Activated naive CD4-positive, alpha-beta T cell (primary cell): ENCODE results near the gene MAPK12.

Experiments
- DNase-seq, 4 experiments: peaks; one replicate each; lab custom pipeline; 2025; lab: John Stamatoyannopoulos, UW

MAPK12 gene

DNA sequence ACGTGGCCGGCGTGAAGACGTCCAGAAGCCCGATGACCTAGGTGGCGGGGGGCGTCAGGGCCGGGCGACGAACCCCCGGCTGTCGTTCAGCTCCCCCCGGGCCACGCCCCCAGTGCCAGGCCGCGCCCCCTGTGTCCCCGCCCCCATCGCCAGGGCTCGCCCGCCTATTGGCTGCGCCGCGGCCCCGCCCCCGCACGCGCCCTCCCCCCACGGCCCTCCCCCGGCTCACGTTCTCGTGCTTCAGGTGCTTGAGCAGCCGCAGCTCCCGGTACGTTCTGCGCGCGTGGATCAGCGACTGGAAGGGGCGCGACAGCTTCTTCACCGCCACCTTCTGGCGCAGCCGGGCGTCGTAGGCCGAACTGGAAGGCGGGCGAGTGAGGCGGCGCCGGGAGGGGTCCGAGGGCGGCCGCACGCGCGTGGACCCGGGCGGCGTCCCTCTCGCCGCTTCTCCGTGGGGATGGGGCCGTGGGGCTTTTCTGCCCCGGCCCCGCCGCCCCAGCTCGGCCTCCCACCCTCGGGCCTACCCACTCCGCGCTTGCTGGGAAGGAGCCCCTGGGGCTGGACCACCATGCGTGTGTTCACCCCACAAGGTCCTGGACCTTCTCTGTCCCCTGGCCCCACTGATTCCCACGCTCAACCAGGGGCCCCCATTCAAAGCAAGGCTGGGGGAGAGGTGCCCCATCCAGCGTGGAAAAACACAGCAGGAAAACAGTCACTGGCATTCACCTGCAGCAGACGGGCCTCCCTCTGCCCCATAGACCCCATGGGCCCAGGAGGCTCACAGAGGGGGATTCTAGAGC lies 6.3 kb upstream of the MAPK12 start:
- peak in 3 of 4 experiments; percentile 22 to 53 (median 30) for DNase-seq

DNA sequence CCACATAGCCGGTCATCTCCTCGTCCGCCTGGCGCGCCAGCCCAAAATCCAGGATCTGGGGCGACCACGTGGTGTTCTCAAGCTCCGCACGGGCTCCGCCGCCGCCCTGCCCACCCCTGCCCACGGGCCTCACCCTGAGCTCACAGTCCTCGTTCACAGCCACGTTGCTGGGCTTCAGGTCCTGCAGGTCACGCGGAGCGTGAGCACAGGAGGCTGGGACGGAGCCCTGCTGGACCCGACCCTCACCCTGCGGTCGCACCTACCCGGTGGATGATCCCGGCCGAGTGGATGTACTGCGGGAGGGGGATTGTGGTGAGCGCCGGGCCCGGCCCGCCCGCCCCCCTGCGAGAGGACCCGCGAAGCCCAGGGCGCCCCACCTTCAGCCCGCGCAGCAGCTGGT lies 5.5 kb upstream of the MAPK12 start:
- no peak for DNase-seq

DNA sequence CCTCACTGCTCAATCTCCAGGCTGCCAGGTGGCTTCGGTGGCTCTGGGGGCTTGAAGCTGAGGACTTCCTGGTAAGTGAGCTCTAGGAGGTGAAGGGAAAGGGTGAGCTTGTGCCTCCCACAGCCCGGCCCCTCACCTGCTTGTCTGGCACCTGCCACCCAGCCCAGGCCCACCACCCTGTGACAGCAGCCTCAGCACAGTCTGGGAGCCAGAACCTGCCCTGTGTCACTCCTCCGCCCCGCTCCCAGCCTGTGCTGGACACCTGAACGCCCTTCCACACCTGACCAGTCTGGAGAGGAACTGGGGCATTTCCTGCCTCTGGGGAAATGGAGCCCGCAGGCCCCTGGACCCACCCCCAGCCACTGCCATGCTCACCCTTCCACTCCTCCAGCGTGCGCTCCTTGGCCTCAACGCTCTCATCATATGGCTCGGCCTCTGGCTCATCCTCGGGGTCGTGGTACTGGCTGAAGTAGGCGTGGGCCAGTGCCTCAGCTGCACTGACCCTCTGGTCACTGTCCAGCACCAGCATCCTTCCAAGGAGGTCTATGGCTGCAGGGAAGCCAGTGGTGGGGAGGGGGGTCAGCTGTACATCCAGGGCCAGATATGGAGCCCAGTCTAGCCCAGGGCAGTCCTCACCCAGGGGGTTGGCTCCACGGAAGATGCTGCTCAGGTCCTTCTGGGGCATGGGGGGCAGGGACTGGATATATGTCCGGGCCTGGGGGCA lies 3.6 kb upstream of the MAPK12 start:
- no peak for DNase-seq

DNA sequence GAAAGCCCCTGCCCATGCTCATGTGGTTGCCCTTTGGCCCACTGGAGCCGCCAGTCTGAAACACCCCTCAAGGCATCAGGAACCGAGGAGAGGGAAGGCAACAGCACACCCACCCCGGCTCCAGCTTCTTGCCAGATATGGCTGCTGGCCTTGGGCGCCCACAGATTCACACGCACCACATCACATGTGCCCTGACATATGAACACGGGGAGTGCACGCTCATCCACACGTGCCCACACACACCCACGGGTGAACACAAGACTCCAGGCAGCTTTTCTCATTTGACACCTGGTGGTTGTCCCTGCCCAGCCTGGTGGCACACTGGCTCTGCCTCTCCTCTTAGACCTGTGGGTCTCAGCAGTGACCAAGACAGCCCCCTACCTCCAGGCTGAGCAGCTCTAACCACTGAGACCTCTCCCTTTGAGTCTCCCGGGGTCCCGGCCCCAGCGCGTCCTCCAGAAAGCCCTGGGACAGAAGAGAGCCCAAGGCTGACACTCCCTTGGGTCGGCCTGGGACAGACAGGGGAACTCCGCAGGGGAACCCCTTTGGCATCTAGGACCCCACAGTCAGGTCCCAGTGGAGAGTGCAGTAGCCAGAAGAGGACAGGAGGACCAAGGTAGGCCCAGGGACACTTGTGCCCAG lies 2.7 kb upstream of the MAPK12 start:
- no peak for DNase-seq

DNA sequence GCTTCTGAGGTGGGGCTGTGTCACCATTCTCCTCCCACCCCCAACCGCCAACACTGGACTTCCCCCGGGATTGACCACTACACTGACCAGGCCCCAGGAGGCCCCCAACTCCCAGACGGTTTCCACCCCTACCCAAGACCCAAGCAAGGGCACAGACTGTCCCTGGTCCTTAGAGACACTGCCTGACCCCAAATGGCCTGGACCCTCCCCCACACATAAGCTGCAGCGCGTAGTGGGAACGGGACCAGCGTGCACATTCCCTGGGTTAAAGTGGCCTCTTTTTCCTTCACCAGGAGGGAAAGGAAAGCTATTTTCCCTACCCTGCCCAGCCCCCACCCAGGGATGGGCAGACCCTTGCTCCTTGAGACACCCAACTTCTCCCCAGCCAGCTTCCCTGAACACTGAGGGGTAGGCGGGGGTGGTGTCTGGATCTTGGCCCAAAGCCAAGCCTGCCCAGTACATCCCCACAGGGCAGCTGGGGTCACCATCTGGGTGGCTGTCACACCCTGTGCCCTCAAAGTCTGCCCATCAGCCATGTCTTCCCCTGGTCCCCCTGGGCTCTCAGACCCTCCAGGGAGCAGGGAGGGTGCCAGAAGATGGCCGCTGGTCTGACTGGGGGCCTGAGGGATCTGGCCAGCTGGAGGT lies 1.6 kb upstream of the MAPK12 start:
- DNase-seq = no peak

DNA sequence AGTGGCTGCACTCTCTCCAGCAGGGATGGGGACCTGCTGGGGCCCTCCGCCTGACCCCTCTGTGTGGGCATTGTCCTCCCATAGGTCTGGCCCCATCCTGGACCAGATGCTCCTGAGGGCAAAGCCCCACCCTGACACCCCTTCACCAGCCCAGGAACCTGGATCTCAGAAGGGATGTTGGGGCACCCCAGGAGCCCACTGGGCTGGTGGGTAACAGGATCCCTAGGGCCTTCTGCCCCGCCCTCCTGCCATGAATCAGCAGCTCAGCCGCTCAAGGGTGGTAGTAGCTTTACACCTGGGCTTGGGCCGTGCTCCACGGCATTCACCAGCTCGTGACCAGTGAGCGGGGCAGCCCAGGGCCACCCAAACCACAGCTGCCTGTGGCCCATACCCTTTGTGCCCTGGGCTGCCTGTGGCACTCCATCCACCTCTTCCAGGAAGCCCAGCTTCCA lies 1.0 kb upstream of the MAPK12 start:
- no peak for DNase-seq

DNA sequence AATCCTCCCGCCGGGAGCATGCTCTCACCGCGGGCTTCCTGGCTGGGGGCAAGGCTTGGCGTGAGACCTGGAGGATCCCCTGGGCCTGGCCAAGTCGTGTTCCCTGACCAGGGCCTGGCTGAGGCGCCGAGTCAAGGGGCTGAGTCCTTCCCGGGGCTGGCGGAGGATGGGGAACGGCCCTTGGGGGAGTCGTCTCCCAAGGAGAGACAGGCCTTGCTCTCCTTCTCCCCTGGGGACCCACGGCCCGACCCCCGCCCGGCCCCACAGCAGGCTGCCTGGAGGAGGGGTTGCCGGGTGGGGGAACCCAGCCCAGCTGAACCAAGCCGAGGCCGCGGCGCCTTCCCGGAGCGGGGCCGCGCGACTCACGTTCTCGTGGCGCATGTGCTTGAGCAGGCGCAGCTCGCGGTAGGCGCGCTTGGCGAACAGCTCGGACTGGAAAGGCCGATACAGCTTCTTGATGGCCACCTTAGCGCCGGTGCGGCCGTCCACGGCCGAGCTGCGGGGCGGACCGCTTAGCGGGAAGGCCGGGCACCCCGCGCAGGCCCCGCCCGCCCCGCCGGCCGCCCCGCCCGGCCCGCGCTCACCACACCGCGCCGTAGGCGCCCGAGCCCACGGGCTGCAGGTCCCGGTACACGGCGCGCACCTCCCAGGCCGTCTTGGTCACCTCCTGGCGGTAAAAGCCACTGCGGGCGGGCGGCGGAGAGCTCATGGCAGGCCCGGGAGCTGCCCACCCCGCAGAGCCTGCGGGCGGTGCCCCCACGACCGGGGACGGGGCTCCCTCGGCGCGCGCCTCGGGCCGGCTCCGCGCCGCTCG lies 475 bp downstream of the MAPK12 start:
- peak in 1 of 4 experiments; percentile 15 for DNase-seq

DNA sequence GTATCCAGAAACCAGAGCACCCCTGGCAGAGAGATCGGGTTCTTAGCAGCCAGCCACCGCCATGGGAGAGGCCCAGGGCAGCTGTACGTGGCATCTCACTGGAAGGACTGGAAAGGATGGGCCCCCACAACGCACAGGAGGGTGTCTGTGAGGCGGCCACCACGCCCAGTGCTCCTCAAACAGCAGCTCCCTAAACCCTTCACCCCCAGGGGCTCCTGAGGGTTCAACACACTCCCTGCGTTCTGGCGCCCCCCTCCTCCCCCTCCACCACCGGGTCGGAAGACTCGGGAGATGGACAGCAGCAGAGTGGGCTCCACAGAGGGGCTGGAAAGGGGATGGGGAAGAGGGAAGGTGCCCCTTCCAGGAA lies 1.1 kb downstream of the MAPK12 start:
- DNase-seq = no peak

DNA sequence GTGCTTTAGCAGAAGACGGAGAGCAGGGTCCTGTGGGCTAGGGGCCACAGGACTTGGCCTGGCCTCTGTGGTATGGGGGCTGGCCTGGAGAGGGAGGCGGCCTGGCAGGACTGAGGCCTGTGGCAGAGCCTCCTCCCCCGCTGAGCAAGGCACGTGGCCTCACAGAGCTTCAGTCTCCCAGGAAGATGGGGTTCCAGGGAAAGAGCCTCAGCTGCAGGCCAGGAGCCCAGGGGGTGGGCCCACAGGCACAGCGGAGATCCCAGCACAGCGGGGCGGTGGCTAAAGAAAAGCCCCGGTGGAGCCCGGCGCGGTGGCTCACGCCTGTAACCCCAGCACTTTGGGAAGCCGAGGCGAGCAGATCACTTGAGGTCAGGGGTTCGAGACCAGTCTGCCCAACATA lies 2.2 kb downstream of the MAPK12 start:
- DNase-seq = no peak

DNA sequence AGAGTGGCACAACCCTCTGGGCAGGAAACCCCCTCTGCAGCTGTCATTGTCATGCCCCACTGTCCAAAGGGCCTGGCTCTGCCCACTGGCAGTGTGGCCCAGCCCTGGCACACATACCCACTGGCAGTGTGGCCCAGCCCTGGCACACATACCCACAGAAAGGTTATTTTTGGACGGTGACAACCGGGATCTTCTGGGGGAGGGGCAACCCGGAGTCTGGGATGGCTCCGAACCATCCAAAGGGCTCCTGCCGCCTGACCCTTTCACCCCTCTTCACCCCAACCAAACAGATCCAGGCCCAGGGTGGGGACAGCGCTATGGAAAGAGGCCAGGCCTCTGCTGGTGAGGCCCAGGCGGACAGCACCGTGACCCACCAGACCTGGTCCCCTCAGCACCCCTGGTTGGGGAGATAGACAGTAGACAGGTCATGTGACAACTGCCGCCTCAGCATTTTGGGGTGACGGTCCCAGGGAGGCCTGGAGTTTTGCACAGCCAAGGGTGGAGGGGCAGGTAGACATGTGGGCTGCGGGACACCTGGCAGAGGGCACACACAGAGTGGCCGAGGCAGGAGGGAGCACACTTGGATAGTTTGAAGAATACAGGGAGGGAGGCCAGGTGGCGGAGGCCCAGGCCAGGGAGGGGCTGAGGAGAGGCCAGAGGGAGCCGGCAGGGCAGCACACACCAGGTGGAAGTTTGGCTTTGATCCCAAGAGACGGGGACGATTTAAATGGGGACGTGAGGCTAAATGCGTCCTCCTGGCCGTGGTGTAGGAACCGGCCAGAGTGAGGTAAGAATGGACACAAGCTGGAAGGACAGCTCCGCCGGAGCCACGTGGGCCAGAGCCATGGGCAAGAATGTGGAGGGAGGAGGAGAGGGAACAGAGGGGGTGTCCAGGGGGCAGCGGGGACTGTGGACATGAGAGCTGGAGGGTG lies 2.9 kb downstream of the MAPK12 start:
- DNase-seq = no peak

DNA sequence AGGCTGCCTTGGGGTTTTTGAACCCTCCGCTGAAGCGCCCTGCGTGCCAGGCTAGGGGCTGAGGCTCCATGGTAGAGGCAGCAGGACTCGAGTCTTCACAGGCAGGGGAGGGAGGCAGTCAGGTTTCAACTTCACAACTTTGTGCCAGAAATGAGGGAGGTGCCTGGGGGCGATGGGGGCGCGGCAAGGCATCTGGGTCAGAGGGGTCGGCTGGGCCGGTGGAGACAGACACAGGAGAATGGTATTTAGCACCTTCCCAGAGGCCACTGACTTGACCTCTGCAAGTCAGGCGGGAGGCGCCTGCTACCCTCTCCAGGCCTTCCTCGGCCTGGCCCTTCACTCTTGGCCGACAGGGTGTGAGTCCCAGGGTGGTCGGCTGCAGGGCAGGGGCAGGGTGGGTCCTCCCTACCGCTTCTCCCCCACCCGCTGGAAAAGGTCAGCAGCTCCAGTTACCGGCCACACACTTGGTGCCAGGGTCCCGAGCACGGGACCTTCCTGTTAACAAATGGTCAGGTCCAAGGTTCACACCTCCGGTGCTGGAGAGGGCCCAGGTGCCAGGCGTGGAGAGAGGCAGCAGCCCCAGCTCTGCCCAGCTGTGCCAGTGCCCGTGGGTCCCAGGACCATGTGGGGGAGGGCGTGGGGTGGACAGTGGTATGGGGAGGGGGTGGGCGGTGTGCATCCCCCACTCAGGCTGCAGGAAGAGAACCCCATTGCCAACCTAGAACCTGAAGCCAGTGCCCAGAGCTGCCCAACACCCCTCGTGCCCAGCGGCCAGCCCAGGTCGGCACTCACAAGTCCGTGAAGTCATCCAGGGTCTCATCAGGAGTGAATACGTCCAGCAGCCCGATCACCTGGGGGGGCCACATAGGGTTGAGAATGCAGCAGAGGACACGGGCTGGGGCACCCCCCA lies 3.8 kb downstream of the MAPK12 start:
- no peak for DNase-seq

DNA sequence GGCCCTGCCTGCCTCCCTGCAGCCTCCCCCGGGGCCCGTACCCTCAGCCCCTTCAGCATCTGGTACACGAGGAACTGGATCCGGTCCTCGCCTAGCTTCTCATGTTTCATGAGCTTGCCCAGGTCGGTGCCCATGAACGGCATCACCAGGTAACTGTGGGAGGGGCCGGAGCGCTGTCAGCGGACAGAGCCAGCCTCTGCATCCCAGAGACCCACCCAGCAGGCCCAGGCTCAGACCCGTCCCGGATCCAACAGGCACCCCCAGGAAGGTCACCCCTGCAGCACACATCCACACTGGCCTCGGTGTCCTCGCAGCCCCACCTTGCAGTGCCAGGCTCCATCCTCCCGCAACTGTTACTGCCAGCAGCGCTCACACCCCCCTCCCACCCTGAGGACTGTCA lies 4.4 kb downstream of the MAPK12 start:
- no peak for DNase-seq

DNA sequence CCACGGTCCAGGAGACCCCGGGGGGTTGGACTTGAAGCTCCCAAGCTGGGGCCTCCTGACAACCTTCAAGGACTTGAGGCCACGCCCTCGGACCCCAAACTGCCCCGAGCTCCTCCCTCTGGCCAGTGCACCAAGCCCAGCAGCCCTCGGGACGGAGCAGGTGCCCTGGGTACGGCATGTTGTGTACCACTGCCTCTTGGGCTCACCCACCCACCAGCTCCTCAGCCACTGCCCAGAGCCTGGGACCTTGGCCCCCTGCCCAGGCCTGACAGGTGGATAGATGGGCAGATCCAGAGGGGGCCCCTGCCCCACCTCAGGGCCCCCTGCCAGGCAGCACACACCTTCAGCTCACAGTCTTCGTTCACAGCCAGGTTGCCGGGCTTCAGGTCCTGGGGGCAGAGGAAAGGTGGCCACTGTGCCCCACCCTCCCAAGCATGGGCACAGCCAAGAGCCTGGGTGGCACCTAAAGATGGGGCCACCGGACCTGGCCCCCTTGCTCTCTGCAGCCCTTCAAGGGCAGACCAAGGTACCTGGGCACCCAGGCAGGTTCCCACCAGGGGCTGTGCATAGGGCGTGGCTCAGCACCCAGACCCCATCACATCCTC lies 5.1 kb downstream of the MAPK12 start:
- DNase-seq = no peak

DNA sequence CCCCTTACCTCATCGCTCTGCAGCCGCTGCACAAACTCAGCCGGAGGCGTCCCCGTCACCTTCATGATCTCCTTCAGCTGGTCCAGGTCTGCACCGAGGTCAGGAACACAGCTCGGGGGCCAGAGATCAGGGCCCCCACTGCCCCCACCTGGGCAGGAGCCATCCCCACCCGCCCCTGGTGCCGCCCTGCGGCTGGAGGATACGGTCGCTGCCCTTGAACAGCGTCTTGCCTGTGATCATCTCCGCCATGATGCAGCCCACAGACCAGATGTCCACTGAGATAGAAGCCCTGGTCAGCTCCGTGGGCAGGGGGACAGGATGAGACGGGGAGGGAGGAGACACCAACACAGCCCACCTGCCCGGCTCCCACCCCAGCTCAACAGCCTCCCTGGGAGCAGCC lies 5.9 kb downstream of the MAPK12 start:
- no peak for DNase-seq

DNA sequence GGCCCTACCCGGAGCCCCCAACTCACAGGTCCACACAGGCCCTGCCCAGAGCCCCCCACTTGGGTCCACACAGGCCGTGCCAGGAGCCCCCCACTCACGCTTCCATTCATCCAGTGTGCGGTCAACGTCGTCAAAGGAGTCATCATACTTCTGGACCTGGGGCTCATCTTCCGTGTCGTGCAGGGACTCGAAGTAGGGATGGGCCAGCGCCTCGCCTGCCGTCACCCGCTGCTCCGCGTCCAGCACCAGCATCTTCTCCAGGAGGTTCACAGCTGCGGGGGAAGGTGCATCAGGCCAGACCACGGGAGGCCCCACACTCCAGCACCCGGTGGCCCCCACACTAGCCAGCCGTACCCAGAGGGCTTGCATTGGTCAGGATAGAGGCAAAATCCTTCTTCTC lies 6.4 kb downstream of the MAPK12 start:
- no peak for DNase-seq

DNA sequence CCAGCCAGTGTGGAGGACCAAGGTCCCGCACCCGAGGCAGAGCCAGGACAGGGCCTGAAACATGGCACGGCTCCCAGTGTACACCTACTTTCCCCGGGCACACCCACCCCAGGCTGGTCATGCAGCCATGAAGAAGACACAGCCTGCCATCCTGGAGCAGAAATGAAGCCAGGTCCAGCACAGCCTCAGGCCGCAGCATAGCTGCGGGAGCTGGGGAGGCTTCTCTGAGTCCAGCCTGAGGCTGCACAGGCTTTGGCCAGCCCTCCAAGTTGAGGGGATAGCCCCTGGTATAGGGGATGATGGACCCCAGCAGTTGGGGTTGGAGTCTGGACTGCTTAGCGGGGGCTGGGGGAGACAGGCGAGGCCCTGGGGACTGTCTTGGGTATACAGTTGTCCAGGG lies 7.5 kb downstream of the MAPK12 start:
- DNase-seq = no peak

DNA sequence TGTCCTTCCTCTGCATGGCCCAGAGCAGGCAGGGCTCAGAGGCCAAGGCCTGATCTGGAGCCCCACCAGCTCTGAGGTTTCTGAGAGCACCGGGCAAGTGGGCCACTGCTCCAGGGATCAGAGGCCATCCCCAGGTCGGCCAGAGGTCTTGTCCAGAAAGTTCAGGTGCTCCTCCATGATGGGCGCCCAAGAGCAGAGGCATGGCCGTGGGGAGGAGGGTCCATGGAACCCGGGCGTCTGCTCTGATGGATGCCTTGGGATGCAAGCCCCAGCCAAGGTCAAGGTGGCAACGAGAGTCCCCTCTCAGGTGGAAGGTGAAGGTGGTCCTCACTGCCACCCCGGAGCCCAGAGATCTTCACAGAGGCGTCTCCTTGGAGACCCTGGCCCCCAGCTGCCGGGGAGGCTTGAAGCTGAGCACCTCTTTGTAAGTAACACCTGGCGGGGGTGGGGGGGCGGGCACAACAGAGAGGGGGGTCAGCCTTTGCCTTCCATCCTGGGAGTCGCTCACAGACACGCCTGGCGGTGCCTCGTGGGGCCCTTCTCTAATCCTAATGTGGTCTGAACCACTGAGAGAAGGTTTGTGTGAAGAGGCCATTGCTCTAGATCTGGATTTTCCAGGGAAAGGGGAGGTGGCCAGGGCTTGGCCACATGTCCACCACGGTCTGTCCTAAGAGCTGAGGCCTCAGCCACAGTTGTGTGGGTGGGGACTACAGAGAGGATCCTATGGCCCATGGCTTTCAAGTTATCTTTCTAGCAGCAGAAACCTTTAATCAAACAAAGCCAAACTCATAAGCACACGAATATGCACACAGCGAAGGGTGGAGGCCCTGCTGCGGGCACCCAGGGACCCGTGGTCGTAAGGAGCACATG lies 8.2 kb downstream of the MAPK12 start:
- no peak for DNase-seq
